Femur (tissue), 1 donor: ENCODE measurements around the gene TM9SF4.
"Not testable (repeated sequence)": the region's sequence is repeated elsewhere in the genome, so short reads cannot be mapped to it uniquely, and the experiment has no call there.

ENCODE experiments used
- DNase-seq: peaks from one replicate; pipeline ENCODE4 v3.0.0-alpha.2; 2017

Gene TM9SF4

DNA sequence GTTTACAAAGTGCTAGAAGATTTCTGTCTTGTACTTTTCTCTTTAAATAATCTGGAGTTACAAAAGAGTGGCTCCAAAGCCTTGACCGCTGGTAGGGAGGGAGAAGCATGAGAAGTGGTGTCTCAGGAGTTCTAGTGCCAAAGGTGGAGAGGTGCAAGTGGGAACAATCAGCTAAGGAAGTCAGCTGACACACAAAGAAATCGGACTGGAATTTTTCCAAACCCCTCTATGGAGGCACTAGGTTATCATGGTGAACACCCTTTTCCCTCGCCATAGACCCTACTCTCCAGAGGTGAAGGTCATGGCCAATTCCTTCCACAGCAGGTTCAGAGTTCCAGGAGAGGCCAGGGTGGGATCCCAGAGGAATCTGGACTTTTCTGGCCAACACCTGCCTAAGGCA lies 83.2 kb downstream of the TM9SF4 start:
- DNase-seq: no peak

DNA sequence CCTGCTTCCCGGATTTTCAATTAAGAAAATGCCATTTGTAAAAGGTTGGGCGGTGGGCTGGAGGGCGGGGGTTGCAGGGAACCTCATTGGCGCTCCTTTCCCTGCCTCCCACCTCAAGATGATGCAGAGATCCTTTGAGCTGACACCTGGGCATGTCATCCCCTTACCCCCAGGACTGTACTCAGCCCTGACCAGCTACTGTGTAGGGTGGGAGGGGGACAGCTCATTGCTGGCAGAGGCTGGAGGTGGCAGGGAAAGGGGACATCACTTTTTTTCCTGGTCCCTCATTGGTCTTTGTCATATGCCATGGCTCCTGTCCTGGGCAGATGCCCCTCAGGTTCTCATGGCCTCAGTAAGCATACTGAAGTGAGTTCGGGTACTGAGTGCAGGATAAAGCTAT lies 83.8 kb downstream of the TM9SF4 start:
- DNase-seq: not testable (repeated sequence)

GRCh38 chr20:32193996-32194395 lies 84.5 kb downstream of the TM9SF4 start:
- no peak for DNase-seq

DNA sequence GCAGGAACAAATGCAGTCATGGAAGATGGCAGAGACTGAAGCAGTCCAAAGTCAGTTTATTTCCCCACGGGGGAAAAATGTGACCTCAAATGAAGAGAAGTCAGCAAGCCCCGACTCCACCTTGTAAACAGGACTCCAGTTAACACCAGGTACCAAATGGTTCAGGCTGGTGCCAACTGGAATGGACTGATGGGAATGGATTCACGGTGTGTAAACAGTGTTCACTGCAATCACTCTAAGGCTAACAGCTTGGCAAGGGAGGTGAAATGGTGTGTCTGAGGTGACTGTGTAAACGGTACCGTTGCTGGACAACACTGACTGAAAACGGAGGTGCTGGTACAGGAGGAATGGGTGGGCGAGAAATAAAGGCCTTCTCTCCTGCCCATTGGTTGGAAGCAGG lies 86.1 kb downstream of the TM9SF4 start:
- no peak for DNase-seq

GRCh38 chr20:32196613-32197012 lies 87.1 kb downstream of the TM9SF4 start:
- not testable (repeated sequence) for DNase-seq

GRCh38 chr20:32197136-32197535 lies 87.6 kb downstream of the TM9SF4 start:
- DNase-seq: not testable (repeated sequence)

DNA sequence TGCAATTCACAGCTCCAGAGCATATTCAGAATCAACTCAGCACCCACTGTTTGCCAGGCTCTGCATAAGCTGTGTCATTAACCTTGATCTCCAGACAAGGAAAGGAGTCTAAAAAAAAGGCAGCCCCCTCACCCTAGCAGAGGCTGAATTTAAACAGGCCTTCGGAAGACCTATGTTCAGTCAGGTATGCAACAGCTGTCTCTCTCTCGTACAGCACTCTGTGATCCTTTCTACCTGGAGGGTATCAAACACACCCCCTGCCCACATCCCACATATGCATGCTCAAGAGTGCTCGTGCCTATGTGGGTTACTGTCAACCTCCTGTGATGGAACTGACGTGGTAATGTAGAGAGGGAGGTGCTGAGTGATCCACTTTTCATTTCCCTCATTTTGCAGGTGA lies 89.5 kb downstream of the TM9SF4 start:
- DNase-seq: no peak

DNA sequence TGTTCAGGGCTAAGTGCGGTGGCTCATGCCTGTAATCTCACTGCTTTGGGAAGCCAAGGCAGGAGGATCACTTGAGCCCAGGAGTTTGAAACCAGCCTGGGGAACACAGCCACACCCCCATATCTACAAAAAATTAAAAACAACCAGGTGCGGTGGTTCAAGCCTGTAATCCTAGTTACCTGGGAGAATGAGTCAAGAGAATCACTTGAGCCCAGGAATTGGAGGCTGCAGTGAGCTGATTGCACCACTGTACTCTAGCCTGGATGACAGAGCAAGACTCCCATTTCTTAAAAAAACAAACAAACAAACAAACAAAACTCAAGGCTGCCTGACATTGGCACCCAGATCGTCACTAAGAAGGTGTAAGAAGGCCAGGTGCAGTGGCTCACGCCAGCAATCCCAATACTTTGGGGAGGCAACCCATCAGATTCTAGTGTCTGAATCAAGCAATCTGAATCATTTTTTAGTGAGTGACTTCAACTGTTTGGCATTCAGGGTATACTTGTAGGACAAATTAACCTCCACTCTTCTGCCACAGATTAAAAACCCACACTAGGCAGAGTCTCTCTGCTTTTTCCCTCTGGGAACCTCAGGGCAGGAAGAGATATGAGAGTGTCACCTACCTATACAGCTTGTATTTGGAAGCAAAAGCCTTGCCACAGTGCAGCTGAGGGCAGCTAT lies 91.9 kb downstream of the TM9SF4 start:
- DNase-seq: no peak

DNA sequence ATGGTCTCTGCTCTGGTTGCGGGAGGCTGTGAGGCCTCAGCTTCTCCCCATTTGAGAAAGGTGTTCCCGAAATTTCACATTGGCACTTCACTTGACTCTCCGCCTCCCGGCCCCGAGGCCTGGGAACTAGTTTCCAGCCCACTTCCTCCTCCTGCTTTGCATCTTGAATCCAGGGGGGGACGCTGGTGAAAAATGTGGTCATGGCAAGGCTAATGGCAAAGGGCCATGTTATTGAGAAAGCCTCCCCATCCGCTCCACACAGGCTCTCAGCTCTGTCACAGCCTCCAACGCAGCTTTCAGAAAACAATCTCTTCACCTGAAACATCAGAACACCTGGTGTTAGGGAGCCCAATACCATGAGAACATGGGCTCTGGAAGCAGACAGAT lies 92.5 kb downstream of the TM9SF4 start:
- DNase-seq: no peak

- DNase-seq: no peak
Measured at GRCh38 chr20:32203356-32204204, 94.1 kb downstream of the TM9SF4 start.

DNA sequence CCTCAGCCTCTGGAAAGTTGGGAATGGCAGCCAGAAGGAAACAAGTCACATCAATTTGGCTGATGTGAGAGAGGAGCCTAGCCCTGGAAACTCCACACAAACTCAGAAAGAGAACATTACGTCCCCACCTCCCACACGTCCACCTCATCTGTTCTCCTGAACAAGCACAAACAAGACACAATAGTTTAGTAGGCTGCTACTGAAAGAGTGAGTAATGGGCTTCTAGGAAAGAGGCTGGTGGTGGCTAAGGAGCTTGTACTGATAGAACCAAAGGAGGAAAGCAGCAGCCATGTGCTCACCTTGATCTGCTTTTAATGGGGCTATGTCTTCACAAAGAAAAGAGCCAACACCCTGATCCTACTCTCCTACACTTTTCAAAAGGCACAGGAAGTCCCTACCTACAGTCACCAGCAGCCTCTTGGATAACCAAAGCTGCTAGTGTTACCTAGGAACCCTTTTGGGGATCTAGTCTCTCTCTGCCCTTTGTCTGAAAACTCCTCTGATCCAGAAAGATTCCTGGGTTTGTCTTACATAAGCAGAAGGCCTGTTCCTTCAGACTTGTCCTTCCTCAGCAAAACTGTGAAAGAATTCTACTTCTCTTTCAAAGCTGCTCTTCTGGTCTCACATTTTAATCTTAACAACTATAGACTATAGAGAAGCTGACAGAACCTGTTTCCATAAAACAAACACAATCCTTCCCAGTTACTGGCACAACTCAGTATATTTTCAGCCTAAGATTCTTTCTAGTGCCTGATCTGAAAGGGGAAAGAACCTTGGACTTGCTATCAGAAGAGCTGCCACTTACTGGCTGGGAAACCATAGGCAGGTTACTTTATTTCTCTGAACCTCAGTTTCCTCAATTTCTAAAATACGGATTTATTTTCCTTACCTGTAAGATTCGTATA lies 94.9 kb downstream of the TM9SF4 start:
- DNase-seq: no peak

GRCh38 chr20:32205110-32205842 lies 95.8 kb downstream of the TM9SF4 start:
- no peak for DNase-seq

DNA sequence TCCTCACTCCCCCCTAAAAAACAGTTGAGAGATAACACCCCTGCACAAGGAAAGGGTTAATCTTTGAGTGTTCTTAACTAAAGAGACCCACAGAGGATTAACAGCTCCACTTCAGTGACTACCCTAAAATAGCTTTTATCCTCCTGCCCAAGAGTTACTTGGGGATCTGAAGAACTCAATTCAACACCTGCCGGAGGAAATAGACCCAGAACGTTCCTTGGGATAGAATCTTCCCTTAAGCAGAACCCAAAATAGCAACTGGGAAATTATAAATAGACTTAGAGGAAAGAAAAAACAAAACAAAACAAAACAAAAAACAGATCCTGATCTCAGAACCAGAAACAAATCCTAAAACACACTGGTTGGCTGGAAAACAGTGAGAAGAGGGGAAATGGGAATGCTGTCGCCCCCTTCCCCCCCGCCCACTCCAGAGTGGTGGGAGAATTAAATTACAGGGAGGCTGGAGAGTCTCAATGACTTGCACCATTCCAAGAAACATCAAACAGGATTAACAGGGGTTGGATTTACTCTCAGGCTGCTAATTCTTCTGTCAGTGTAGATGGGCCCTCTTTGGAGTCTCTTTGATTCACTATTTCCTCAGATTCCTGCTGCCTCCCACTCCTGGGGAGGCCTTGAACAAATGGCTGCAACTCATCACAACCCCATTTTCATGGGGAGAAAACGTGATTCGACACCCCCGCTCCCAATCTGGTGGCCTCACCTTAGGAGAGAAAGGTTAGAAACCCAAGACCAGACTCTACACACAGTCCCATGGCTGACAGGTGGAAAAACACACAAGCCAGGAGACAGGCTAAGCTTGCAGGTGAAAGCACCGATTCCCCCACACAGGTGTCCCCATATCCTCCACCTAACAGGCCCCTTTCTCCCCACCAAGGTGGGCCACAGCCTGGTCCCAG lies 96.6 kb downstream of the TM9SF4 start:
- DNase-seq: no peak

- DNase-seq: peak; percentile 43
Measured at GRCh38 chr20:32206760-32207625, 97.5 kb downstream of the TM9SF4 start.

GRCh38 chr20:32207626-32208498 lies 98.3 kb downstream of the TM9SF4 start, which contains the start of the genes PLAGL2 and POFUT1:
TSS of gene PLAGL2 (minus strand) at chr20:32207743. CDS start at chr20:32202178, 5,565 bp downstream.
TSS of gene POFUT1 (plus strand) at chr20:32207880. CDS start at chr20:32207942, 62 bp downstream.
- peak; percentile 92 for DNase-seq

DNA sequence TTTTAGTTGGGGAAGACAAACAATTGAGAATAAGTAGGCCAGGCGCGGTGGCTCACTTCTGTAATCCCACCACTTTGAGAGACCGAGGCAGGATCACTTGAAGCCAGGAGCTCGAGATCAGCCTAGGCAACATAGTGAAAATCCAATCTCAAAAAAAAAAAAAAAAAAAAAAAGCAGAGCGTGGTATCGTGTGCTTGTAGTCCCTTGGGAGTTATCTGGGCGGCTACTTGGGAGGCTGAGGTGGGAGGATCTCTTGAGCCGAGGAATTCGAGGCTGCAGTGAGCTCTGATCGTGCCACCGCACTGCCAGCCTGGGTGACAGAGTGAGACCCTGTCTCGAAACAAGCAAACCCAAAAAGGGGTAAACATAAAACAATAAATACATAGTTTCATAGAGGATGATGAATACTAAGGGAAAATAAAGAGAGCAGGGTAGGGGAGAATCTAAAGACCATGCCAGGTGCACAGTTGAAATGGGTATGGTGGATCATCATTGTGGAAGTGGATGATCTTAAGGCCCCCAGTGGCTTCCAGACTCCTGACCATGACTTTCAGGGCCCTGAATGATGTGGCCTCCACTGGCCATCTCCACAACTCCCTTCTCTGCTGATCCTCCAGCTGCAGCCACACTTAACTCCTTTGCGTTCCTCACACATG lies 99.1 kb downstream of the TM9SF4 start:
- no peak for DNase-seq

DNA sequence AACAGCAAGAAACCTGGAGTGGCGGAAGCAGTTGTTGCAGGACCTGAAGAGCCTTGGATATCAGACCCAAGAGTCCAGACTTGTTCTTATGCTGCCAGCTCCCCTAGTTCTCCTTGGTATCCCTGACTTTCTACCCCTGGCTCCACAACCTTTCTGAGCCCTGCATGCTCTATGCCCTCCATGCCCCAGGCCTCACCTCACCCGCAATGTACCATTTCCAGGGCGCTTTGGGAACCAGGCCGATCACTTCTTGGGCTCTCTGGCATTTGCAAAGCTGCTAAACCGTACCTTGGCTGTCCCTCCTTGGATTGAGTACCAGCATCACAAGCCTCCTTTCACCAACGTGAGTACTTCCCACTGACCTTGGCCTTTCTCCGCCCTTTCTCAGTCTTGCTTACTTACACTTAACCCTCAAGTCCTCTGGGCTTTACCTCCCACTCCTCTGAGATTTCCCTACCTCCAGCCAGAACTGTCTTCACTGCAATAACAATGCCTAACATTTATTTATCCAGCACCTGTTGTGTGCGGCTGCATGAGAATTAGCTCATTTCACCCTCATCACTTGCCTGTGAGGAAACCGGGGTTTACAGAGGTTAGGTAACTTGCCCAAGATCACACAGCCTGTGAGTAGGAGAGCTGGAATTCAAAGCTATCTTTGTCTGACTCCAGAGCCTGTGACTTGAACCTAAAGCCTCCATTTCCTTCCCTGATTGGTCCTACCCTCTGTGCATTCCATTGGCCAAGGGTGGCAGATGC lies 100.5 kb downstream of the TM9SF4 start:
- DNase-seq: no peak

DNA sequence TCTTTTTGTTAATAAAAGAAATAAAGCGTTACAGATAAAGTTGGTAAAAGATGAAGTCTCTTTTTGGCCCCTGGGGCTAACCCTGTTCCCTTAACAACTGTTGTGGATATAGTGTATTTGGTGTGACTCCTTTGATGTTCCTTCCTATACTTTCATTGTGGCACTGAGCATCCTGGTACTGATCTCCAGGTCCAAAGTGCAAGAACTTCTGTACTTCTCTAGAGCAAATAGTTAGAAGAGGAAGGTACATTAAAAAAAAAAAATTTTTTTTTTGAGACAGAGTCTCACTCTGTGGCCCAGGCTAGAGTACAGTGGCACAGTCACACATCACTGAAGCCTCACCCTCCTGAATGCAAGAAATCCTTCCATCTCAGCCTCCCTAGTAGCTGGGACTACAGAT lies 104.4 kb downstream of the TM9SF4 start:
- no peak for DNase-seq
